Activated naive CD4-positive, alpha-beta T cell treated with anti-CD3 and anti-CD28 coated beads, Interleukin-2, amount 10 ng/mL, durations not matched to agents 7 days and 5 days (primary cell): ENCODE data around the gene FFAR1.

Source experiments
- CTCF ChIA-PET: fragments of 350-600 bp; sonication (Branson Sonifier 250); formaldehyde crosslinking; loops from one replicate; lab custom pipeline; 2021; ENCODE audit warnings: antibody characterized with exemption; lab: Charles Lee
- DNase-seq: peaks from one replicate; pipeline ENCODE4 v3.0.0-alpha.2; 2020
- H3K27ac Mint-ChIP-seq: one replicate; pipeline ENCODE4 v1.8.0; 2021; ENCODE audit warnings: mild to moderate bottlenecking, moderate library complexity, mixed read lengths
- H3K27me3 Mint-ChIP-seq: one replicate; pipeline ENCODE4 v1.8.0; 2021; ENCODE audit warnings: mild to moderate bottlenecking, mixed read lengths
- H3K36me3 Mint-ChIP-seq: one replicate; pipeline ENCODE4 v1.8.0; 2021; ENCODE audit warnings: mixed read lengths
- H3K4me1 Mint-ChIP-seq: one replicate; pipeline ENCODE4 v1.8.0; 2021; ENCODE audit warnings: mixed read lengths
- H3K4me3 Mint-ChIP-seq: one replicate; pipeline ENCODE4 v1.8.0; 2021; ENCODE audit warnings: mild to moderate bottlenecking, moderate library complexity, mixed read lengths
- H3K9me3 Mint-ChIP-seq: one replicate; pipeline ENCODE4 v1.8.0; 2021; ENCODE audit warnings: mixed read lengths

FFAR1 gene

GRCh38 chr19:35322014-35322413, 25.7 kb upstream of the FFAR1 start:
- CTCF ChIA-PET = no interaction called here
- Mint-ChIP-seq H3K27me3 (peaks cover 29% of the 10 kb centered on the region), H3K36me3 (no peaks in the 10 kb centered on the region), H3K27ac (no peak overlapping the region), H3K4me1 (peaks cover 11% of the 10 kb centered on the region), H3K9me3 (no peaks in the 10 kb centered on the region), H3K4me3 (no peak overlapping the region)
- DNase-seq = no peak

GRCh38 chr19:35327642-35328041, 20.1 kb upstream of the FFAR1 start:
- CTCF ChIA-PET = interaction anchor here (0.6 kb wide), 1 partner anchor 77 kb away, joined by 6 read pairs; no protein-coding TSS in a partner anchor
- H3K36me3 Mint-ChIP-seq = no peaks in the 10 kb centered on the region

GRCh38 chr19:35328851-35329285, 18.8 kb upstream of the FFAR1 start, which contains the start of gene CD22:
CD22 (plus strand) TSS chr19:35329187; CDS start chr19:35332041, 2,854 bp downstream.
- H3K4me3 Mint-ChIP-seq = no peak within 1 kb of the TSS
- H3K36me3 Mint-ChIP-seq = no peaks in the 10 kb centered on the region
- peaks cover 37% of the 10 kb centered on the region for H3K27me3 Mint-ChIP-seq
- DNase-seq = no peak
- H3K4me1 Mint-ChIP-seq = peaks cover 10% of the 10 kb centered on the region
- H3K27ac Mint-ChIP-seq = no peak within 1 kb of the TSS
- H3K9me3 Mint-ChIP-seq = no peaks in the 10 kb centered on the region
- CTCF ChIA-PET = no interaction called here

More at GRCh38 chr19:35327642-35328041, 20.1 kb upstream of the FFAR1 start:
- Mint-ChIP-seq H3K27me3 (peaks cover 31% of the 10 kb centered on the region), H3K27ac (no peak overlapping the region), H3K4me1 (peaks cover 2% of the 10 kb centered on the region), H3K9me3 (no peaks in the 10 kb centered on the region), H3K4me3 (no peak overlapping the region)
- no peak for DNase-seq

GRCh38 chr19:35329323-35329722, 18.4 kb upstream of the FFAR1 start:
- peaks cover 10% of the 10 kb centered on the region for H3K4me1 Mint-ChIP-seq
- no peak for DNase-seq
- no peaks in the 10 kb centered on the region for H3K9me3 Mint-ChIP-seq
- no peak overlapping the region for H3K27ac Mint-ChIP-seq
- no peaks in the 10 kb centered on the region for H3K36me3 Mint-ChIP-seq
- CTCF ChIA-PET = no interaction called here
- peaks cover 37% of the 10 kb centered on the region for H3K27me3 Mint-ChIP-seq
- H3K4me3 Mint-ChIP-seq = no peak overlapping the region

- CTCF ChIA-PET = no interaction called here
- DNase-seq = no peak
- peaks cover 37% of the 10 kb centered on the region for H3K27me3 Mint-ChIP-seq
- H3K27ac Mint-ChIP-seq = no peak overlapping the region
- peaks cover 10% of the 10 kb centered on the region for H3K4me1 Mint-ChIP-seq
- H3K9me3 Mint-ChIP-seq = no peaks in the 10 kb centered on the region
- no peaks in the 10 kb centered on the region for H3K36me3 Mint-ChIP-seq
- no peak overlapping the region for H3K4me3 Mint-ChIP-seq
Measured at GRCh38 chr19:35330475-35330874, 17.2 kb upstream of the FFAR1 start.

GRCh38 chr19:35331551-35332214, 16.0 kb upstream of the FFAR1 start:
- CTCF ChIA-PET = no interaction called here
- Mint-ChIP-seq H3K9me3 (no peaks in the 10 kb centered on the region), H3K4me1 (peaks cover 10% of the 10 kb centered on the region), H3K27me3 (peaks cover 39% of the 10 kb centered on the region), H3K4me3 (no peak overlapping the region), H3K36me3 (no peaks in the 10 kb centered on the region), H3K27ac (no peak overlapping the region)
- no peak for DNase-seq

- no peak overlapping the region for H3K27ac Mint-ChIP-seq
Measured at GRCh38 chr19:35332817-35333216, 14.9 kb upstream of the FFAR1 start.

GRCh38 chr19:35334144-35334753, 13.5 kb upstream of the FFAR1 start:
- H3K4me1 Mint-ChIP-seq = peaks cover 10% of the 10 kb centered on the region
- no peak overlapping the region for H3K4me3 Mint-ChIP-seq
- CTCF ChIA-PET = interaction anchor here (2.2 kb wide), 1 partner anchor 19 kb away, joined by 9 read pairs; no protein-coding TSS in a partner anchor
- H3K27ac Mint-ChIP-seq = no peak overlapping the region
- no peaks in the 10 kb centered on the region for H3K36me3 Mint-ChIP-seq
- H3K27me3 Mint-ChIP-seq = peaks cover 42% of the 10 kb centered on the region
- H3K9me3 Mint-ChIP-seq = no peaks in the 10 kb centered on the region
- DNase-seq = no peak

More at GRCh38 chr19:35332817-35333216, 14.9 kb upstream of the FFAR1 start:
- Mint-ChIP-seq H3K4me1 (peaks cover 10% of the 10 kb centered on the region), H3K4me3 (no peak overlapping the region), H3K9me3 (no peaks in the 10 kb centered on the region), H3K27me3 (peaks cover 39% of the 10 kb centered on the region), H3K36me3 (no peaks in the 10 kb centered on the region)
- CTCF ChIA-PET = interaction anchor here (0.5 to 2.2 kb wide), 5 partner anchors 10 to 192 kb away, joined by 3 to 9 read pairs (median 5); no protein-coding TSS in a partner anchor
- DNase-seq = peak; percentile 50

GRCh38 chr19:35336166-35336955, 11.3 kb upstream of the FFAR1 start:
- CTCF ChIA-PET = no interaction called here
- no peaks in the 10 kb centered on the region for H3K36me3 Mint-ChIP-seq
- H3K27me3 Mint-ChIP-seq = peaks cover 47% of the 10 kb centered on the region
- H3K9me3 Mint-ChIP-seq = no peaks in the 10 kb centered on the region
- H3K27ac Mint-ChIP-seq = no peak overlapping the region
- no peak overlapping the region for H3K4me3 Mint-ChIP-seq
- no peak for DNase-seq
- H3K4me1 Mint-ChIP-seq = peaks cover 10% of the 10 kb centered on the region

GRCh38 chr19:35337097-35337983, 10.4 kb upstream of the FFAR1 start:
- no peak overlapping the region for H3K4me3 Mint-ChIP-seq
- no peaks in the 10 kb centered on the region for H3K9me3 Mint-ChIP-seq
- no peak for DNase-seq
- H3K36me3 Mint-ChIP-seq = no peaks in the 10 kb centered on the region
- CTCF ChIA-PET = no interaction called here
- H3K27me3 Mint-ChIP-seq = peaks cover 51% of the 10 kb centered on the region
- H3K4me1 Mint-ChIP-seq = peaks cover 10% of the 10 kb centered on the region
- no peak overlapping the region for H3K27ac Mint-ChIP-seq

GRCh38 chr19:35337984-35338296, 9.8 kb upstream of the FFAR1 start:
- no peak for DNase-seq
- Mint-ChIP-seq H3K9me3 (no peaks in the 10 kb centered on the region), H3K36me3 (no peaks in the 10 kb centered on the region), H3K4me3 (no peak overlapping the region), H3K4me1 (peaks cover 5% of the 10 kb centered on the region), H3K27ac (no peak overlapping the region), H3K27me3 (peaks cover 53% of the 10 kb centered on the region)
- CTCF ChIA-PET = no interaction called here

- no peak for DNase-seq
- Mint-ChIP-seq H3K27ac (no peak overlapping the region), H3K27me3 (peaks cover 69% of the 10 kb centered on the region), H3K36me3 (no peaks in the 10 kb centered on the region), H3K9me3 (no peaks in the 10 kb centered on the region), H3K4me1 (no peaks in the 10 kb centered on the region), H3K4me3 (no peak overlapping the region)
- CTCF ChIA-PET = no interaction called here
Measured at GRCh38 chr19:35340431-35340830, 7.3 kb upstream of the FFAR1 start.

- no peak for DNase-seq
- H3K27me3 Mint-ChIP-seq = peaks cover 72% of the 10 kb centered on the region
- H3K27ac Mint-ChIP-seq = no peak overlapping the region
- CTCF ChIA-PET = no interaction called here
- no peaks in the 10 kb centered on the region for H3K36me3 Mint-ChIP-seq
- no peaks in the 10 kb centered on the region for H3K9me3 Mint-ChIP-seq
- H3K4me3 Mint-ChIP-seq = no peak overlapping the region
- peaks cover 4% of the 10 kb centered on the region for H3K4me1 Mint-ChIP-seq
Measured at GRCh38 chr19:35341006-35341405, 6.7 kb upstream of the FFAR1 start.
